Lung (tissue), 12 donors: ENCODE results near the gene WDR48. TPM values are rescaled to one million over a fixed set of nuclear protein-coding genes. Genes with fewer than 3 reads are reported as not detected.

ENCODE experiments used
- ATAC-seq: fragments of 200-7000 bp; cut with Tn5 transposase; one replicate; pipeline ENCODE4 v1.9.1; 2020; ENCODE audit warnings: moderate number of reproducible peaks; ENCODE audit not compliant: insufficient read depth, low FRiP score
- DNase-seq, 3 donors: peaks; one replicate each; pipeline ENCODE4 v3.0.0-alpha.2; 2013 to 2017
- H3K27ac ChIP-seq, 2 donors: one replicate each; pipeline ENCODE4 v1.5.1; 2013; ENCODE audit warnings: mild to moderate bottlenecking in 2 of 2, moderate library complexity in 2 of 2, control low read depth in 1 of 2, inconsistent platforms in 1 of 2, low read depth in 1 of 2, low read length in 1 of 2
- H3K27me3 ChIP-seq, 3 donors: one replicate each; pipeline ENCODE4 v1.5.1; 2013; ENCODE audit warnings: low read length in 2 of 3; ENCODE audit not compliant: control insufficient read depth in 3 of 3, insufficient read depth in 3 of 3
- H3K36me3 ChIP-seq, 4 donors: one replicate each; pipeline ENCODE4 v1.5.1; 2013; ENCODE audit warnings: low read length in 4 of 4, mild to moderate bottlenecking in 1 of 4, moderate library complexity in 1 of 4; ENCODE audit not compliant: control insufficient read depth in 4 of 4, insufficient read depth in 4 of 4
- H3K4me1 ChIP-seq, 5 donors: one replicate each; pipeline ENCODE4 v1.5.1; 2013; ENCODE audit warnings: low read length in 5 of 5, mild to moderate bottlenecking in 2 of 5, moderate library complexity in 1 of 5; ENCODE audit not compliant: control insufficient read depth in 5 of 5, insufficient read depth in 5 of 5
- H3K4me3 ChIP-seq: one replicate; pipeline ENCODE4 v1.5.1; 2013; ENCODE audit warnings: mild to moderate bottlenecking, control low read depth, moderate library complexity
- H3K9ac ChIP-seq, 2 donors: one replicate each; pipeline ENCODE4 v1.5.1; 2013; ENCODE audit warnings: low read length in 2 of 2, control low read depth in 1 of 2; ENCODE audit not compliant: insufficient read depth in 1 of 2
- H3K9me3 ChIP-seq, 4 donors: one replicate each; pipeline ENCODE4 v1.5.1; 2013; ENCODE audit warnings: low read length in 3 of 4, mild to moderate bottlenecking in 1 of 4, moderate library complexity in 1 of 4; ENCODE audit not compliant: control insufficient read depth in 4 of 4, insufficient read depth in 3 of 4
- WGBS, 2 donors: extraction: QIAGEN DNeasy Blood & Tissue Kit; methylation state at CpG; one replicate each; pipeline ENCODE4 v1.1.7; 2013; 5-methylcytosine and 5-hydroxymethylcytosine counted together
- polyA plus RNA-seq, 2 donors: library from polyadenylated mRNA; stranded (reverse); fragments of 200-250 nt; gene quantifications; one replicate each; pipeline ENCODE4 v1.2.1, GENCODE V29; 2013
- total RNA-seq, 2 donors: library from RNA; depleted of rRNA in 1 of 2; stranded (reverse); fragments of >200 nt in 1 of 2; gene quantifications; one replicate each; pipeline ENCODE4 v1.2.1, GENCODE V29; 2014 to 2021
- TF ChIP-seq, protein P1 (sequence below): IDR thresholded peaks from 2 replicates; pipeline ENCODE4 v1.5.1; 2012; ENCODE audit warnings: mild to moderate bottlenecking; ENCODE audit errors: control extremely low read depth, extremely low read depth
- donor health status: control.
- donor health status: control.
- donor health status: Bipolar disorder and iron deficiency.
- donor health status: healthy.
- donor health status: DM: yes; HTN: yes; CAD: no.

WDR48 gene
- total and polyA plus RNA-seq, 4 donors, result 8.8 to 58.8 (median 18.8) TPM

GRCh38 chr3:39068556-39068955 is 16.7 kb downstream of the WDR48 start:
- no peak overlapping the region for H3K27ac ChIP-seq
- ATAC-seq (no peak), DNase-seq (no peak)
- TF ChIP-seq, protein P1, sequence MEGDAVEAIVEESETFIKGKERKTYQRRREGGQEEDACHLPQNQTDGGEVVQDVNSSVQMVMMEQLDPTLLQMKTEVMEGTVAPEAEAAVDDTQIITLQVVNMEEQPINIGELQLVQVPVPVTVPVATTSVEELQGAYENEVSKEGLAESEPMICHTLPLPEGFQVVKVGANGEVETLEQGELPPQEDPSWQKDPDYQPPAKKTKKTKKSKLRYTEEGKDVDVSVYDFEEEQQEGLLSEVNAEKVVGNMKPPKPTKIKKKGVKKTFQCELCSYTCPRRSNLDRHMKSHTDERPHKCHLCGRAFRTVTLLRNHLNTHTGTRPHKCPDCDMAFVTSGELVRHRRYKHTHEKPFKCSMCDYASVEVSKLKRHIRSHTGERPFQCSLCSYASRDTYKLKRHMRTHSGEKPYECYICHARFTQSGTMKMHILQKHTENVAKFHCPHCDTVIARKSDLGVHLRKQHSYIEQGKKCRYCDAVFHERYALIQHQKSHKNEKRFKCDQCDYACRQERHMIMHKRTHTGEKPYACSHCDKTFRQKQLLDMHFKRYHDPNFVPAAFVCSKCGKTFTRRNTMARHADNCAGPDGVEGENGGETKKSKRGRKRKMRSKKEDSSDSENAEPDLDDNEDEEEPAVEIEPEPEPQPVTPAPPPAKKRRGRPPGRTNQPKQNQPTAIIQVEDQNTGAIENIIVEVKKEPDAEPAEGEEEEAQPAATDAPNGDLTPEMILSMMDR, result no peak
- H3K4me3 ChIP-seq, result no peak overlapping the region
- H3K36me3 ChIP-seq, result peaks cover 9 to 39% (median 18%) of the 10 kb centered on the region in 4 donors
- 95 to 99% methylated on average over 3 of the region's 3 CpGs for WGBS, 2 donors
- H3K27me3 ChIP-seq, result no peaks in the 10 kb centered on the region
- H3K9ac ChIP-seq, result no peak overlapping the region
- no peaks in the 10 kb centered on the region for H3K9me3 ChIP-seq
- no peaks in the 10 kb centered on the region for H3K4me1 ChIP-seq

GRCh38 chr3:39075910-39076309 is 24.1 kb downstream of the WDR48 start:
- Histone ChIP-seq H3K4me3 (no peak overlapping the region), H3K27me3 (no peaks in the 10 kb centered on the region), H3K9me3 (no peaks in the 10 kb centered on the region), H3K4me1 (no peaks in the 10 kb centered on the region), H3K36me3 (peaks cover 21 to 51% (median 28%) of the 10 kb centered on the region in 4 donors), H3K9ac (no peak overlapping the region), H3K27ac (no peak overlapping the region)
- no peak for DNase-seq
- ATAC-seq, result no peak
- TF ChIP-seq, protein P1, result no peak
- 95 to 96% methylated on average over 10 of the region's 10 CpGs for WGBS, 2 donors

- H3K4me1 ChIP-seq, result no peaks in the 10 kb centered on the region
- no peak overlapping the region for H3K9ac ChIP-seq
- H3K9me3 ChIP-seq, result no peaks in the 10 kb centered on the region
- no peak overlapping the region for H3K4me3 ChIP-seq
- H3K27me3 ChIP-seq, result no peaks in the 10 kb centered on the region
- TF ChIP-seq, protein P1, result no peak
- peaks cover 14 to 39% (median 18%) of the 10 kb centered on the region in 4 donors for H3K36me3 ChIP-seq
- H3K27ac ChIP-seq, result no peak overlapping the region
- DNase-seq, result no peak
- no peak for ATAC-seq
Measured at GRCh38 chr3:39079530-39079929, 27.7 kb downstream of the WDR48 start.

DNA sequence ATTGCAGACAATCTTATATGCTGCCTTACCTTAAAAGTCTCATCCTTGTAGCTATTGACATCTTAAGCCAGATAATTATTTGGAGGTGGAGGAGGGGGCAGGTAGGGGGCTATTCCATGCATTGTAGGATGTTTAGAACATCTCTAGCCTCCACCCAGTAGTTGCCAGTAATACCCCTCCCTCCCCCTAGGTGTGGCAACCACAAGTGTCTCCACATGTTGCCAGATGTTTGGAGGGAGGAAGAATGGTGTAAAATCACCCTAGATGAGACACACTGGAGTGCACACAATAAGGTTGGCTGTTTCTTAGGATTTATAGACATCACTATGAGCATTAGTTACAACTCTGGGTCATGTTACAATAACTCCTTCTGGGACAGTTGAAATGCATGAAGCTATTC is 28.2 kb downstream of the WDR48 start:
- DNase-seq (no peak), ATAC-seq (no peak)
- Histone ChIP-seq H3K36me3 (peaks cover 12 to 34% (median 18%) of the 10 kb centered on the region in 4 donors), H3K9ac (no peak overlapping the region), H3K4me1 (no peaks in the 10 kb centered on the region), H3K27ac (no peak overlapping the region), H3K9me3 (no peaks in the 10 kb centered on the region), H3K27me3 (no peaks in the 10 kb centered on the region), H3K4me3 (no peak overlapping the region)
- TF ChIP-seq, protein P1, result no peak
